DND-41 (cell line): ENCODE measurements around the gene MKX.

Source experiments
- ATAC-seq: fragments of 200-7000 bp; cut with Tn5 transposase; 3 replicates; pipeline ENCODE4 v1.9.1; 2021; ENCODE audit warnings: low read depth; ENCODE audit not compliant: insufficient read depth
- DNase-seq: peaks from one replicate; pipeline ENCODE4 v3.0.0-alpha.2; 2020
- H2AFZ ChIP-seq: 2 replicates; pipeline ENCODE4 v1.6.0; 2012; ENCODE audit warnings: low read depth, low read length
- H3K27ac ChIP-seq: 2 replicates; pipeline ENCODE4 v1.5.1; 2012; ENCODE audit warnings: low read length, inconsistent platforms
- H3K27me3 ChIP-seq: fragments of 200-600 bp; sonication (generic); 2 replicates; pipeline ENCODE4 v1.6.0; 2012; ENCODE audit warnings: low read length, mild to moderate bottlenecking, inconsistent platforms; ENCODE audit not compliant: insufficient read depth, poor library complexity
- H3K36me3 ChIP-seq: 2 replicates; pipeline ENCODE4 v1.5.1; 2012; ENCODE audit warnings: low read length, inconsistent platforms; ENCODE audit not compliant: insufficient read depth
- H3K4me1 ChIP-seq: 2 replicates; pipeline ENCODE4 v1.5.1; 2012; ENCODE audit warnings: mild to moderate bottlenecking, low read length; ENCODE audit not compliant: insufficient read depth
- H3K4me2 ChIP-seq: 2 replicates; pipeline ENCODE4 v1.6.0; 2012; ENCODE audit warnings: mild to moderate bottlenecking, moderate library complexity, low read length, inconsistent platforms; ENCODE audit not compliant: insufficient read depth
- H3K4me3 ChIP-seq, 2 experiments: fragments of 200-600 bp in 1 of 2; shearing (Covaris generic) in 1 of 2; 2 replicates each; pipeline ENCODE4 v1.5.1; 2012 to 2016; ENCODE audit warnings: inconsistent platforms in 2 of 2, low read length in 2 of 2, mild to moderate bottlenecking in 2 of 2, low read depth in 1 of 2, moderate library complexity in 1 of 2
- H3K79me2 ChIP-seq: 2 replicates; pipeline ENCODE4 v1.6.0; 2012; ENCODE audit warnings: low read length, inconsistent platforms; ENCODE audit not compliant: insufficient read depth
- H3K9ac ChIP-seq: 2 replicates; pipeline ENCODE4 v1.6.0; 2012; ENCODE audit warnings: low read depth, mild to moderate bottlenecking, inconsistent platforms, low read length, moderate library complexity
- H3K9me3 ChIP-seq: 2 replicates; pipeline ENCODE4 v1.5.1; 2012; ENCODE audit warnings: low read length, moderate library complexity, mild to moderate bottlenecking, inconsistent platforms; ENCODE audit not compliant: insufficient read depth, severe bottlenecking
- H4K20me1 ChIP-seq: 2 replicates; pipeline ENCODE4 v1.6.0; 2012; ENCODE audit warnings: low read length; ENCODE audit not compliant: insufficient read depth
- CTCF ChIP-seq: IDR thresholded peaks from 2 replicates; pipeline ENCODE4 v1.5.1; 2012; ENCODE audit warnings: borderline replicate concordance, low read length, moderate library complexity, mild to moderate bottlenecking; ENCODE audit not compliant: poor library complexity, severe bottlenecking; ENCODE audit errors: extremely low read depth
- EZH2 ChIP-seq: IDR thresholded peaks from 3 replicates; pipeline ENCODE4 v1.6.1; 2012; ENCODE audit warnings: borderline replicate concordance, low read depth, mild to moderate bottlenecking, moderate library complexity, low read length, inconsistent platforms; ENCODE audit not compliant: severe bottlenecking

MKX gene

GRCh38 chr10:27628621-27629020 lies 117.0 kb downstream of the MKX start:
- Histone ChIP-seq H2AFZ (no peak overlapping the region), H3K9ac (no peak overlapping the region), H3K9me3 (no peaks in the 10 kb centered on the region), H3K36me3 (no peaks in the 10 kb centered on the region), H3K27me3 (no peaks in the 10 kb centered on the region), H3K27ac (no peak overlapping the region), H3K79me2 (no peaks in the 10 kb centered on the region), H3K4me3 (no peak overlapping the region), H3K4me2 (no peak overlapping the region), H3K4me1 (no peaks in the 10 kb centered on the region), H4K20me1 (no peaks in the 10 kb centered on the region)
- TF ChIP-seq CTCF: no peak
- no peak for TF ChIP-seq EZH2
- ATAC-seq (no peak), DNase-seq (no peak)

DNA sequence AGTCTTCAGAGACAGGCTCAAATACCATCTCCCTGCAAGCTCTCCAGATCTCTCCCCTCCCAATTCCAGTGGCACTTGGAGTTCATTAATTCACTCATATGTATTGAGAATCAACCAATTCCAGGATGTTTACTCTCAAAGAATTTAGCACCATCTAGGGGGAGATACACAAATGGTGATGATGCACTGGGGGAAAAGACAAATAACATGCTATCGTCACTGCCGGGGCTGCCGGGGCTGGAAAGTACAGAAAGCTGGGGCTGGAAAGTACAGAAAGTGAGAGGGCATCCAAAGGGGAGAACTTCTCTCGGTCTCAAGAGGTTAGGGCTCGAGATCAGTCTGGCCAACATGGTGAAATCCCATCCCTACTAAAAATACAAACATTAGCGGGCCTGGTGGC lies 118.7 kb downstream of the MKX start:
- Histone ChIP-seq H3K79me2 (no peaks in the 10 kb centered on the region), H3K4me2 (no peak overlapping the region), H3K4me3 (no peak overlapping the region), H3K27ac (no peak overlapping the region), H3K36me3 (no peaks in the 10 kb centered on the region), H3K9ac (no peak overlapping the region), H4K20me1 (no peaks in the 10 kb centered on the region), H3K9me3 (no peaks in the 10 kb centered on the region), H3K27me3 (no peaks in the 10 kb centered on the region), H2AFZ (no peak overlapping the region), H3K4me1 (no peaks in the 10 kb centered on the region)
- DNase-seq: no peak
- no peak for TF ChIP-seq EZH2
- no peak for TF ChIP-seq CTCF
- no peak for ATAC-seq

- no peaks in the 10 kb centered on the region for H4K20me1 ChIP-seq
- ATAC-seq (no peak), DNase-seq (no peak)
- H2AFZ ChIP-seq: no peak overlapping the region
- TF ChIP-seq EZH2 (no peak), CTCF (no peak)
- no peaks in the 10 kb centered on the region for H3K79me2 ChIP-seq
- H3K27me3 ChIP-seq: no peaks in the 10 kb centered on the region
- H3K9ac ChIP-seq: no peak overlapping the region
- no peaks in the 10 kb centered on the region for H3K9me3 ChIP-seq
- H3K4me3 ChIP-seq: no peak overlapping the region
- H3K36me3 ChIP-seq: no peaks in the 10 kb centered on the region
- H3K4me2 ChIP-seq: no peak overlapping the region
- no peak overlapping the region for H3K27ac ChIP-seq
- no peaks in the 10 kb centered on the region for H3K4me1 ChIP-seq
These were observed 120.0 kb downstream of the MKX start for GRCh38 chr10:27625452-27626211.
